H9 (cell line): ENCODE data around the gene CFAP141. TPM values are rescaled to one million over a fixed set of nuclear protein-coding genes. Genes with fewer than 3 reads are reported as not detected.

Experiments used
- DNase-seq: peaks from one replicate; pipeline ENCODE4 v3.0.0-alpha.2; 2017
- H2AFZ ChIP-seq: one replicate; pipeline ENCODE4 v1.6.1; 2013; ENCODE audit warnings: mild to moderate bottlenecking, low read length, control low read depth, moderate library complexity
- H2AK5ac ChIP-seq: 2 replicates; pipeline ENCODE4 v1.6.1; 2013; ENCODE audit warnings: low read length, control low read depth, mixed read lengths; ENCODE audit not compliant: insufficient read length
- H2BK120ac ChIP-seq: one replicate; pipeline ENCODE4 v1.6.1; 2013; ENCODE audit warnings: low read depth, mild to moderate bottlenecking, low read length, control low read depth, inconsistent platforms; ENCODE audit not compliant: poor library complexity, severe bottlenecking
- H2BK12ac ChIP-seq: 2 replicates; pipeline ENCODE4 v1.6.1; 2013; ENCODE audit warnings: low read length, control low read depth, mixed read lengths, low read depth; ENCODE audit not compliant: insufficient read length
- H2BK15ac ChIP-seq: 2 replicates; pipeline ENCODE4 v1.6.1; 2013; ENCODE audit warnings: low read depth, low read length, control low read depth
- H2BK20ac ChIP-seq: one replicate; pipeline ENCODE4 v1.6.1; 2013; ENCODE audit warnings: low read depth, mild to moderate bottlenecking, low read length, control low read depth, inconsistent platforms; ENCODE audit not compliant: poor library complexity, severe bottlenecking
- H2BK5ac ChIP-seq: 2 replicates; pipeline ENCODE4 v1.6.1; 2013; ENCODE audit warnings: low read length, control low read depth, mixed read lengths; ENCODE audit not compliant: insufficient read length
- H3K14ac ChIP-seq: 2 replicates; pipeline ENCODE4 v1.6.1; 2013; ENCODE audit warnings: low read length, control low read depth; ENCODE audit not compliant: insufficient read depth
- H3K18ac ChIP-seq: 2 replicates; pipeline ENCODE4 v1.6.1; 2013; ENCODE audit warnings: low read depth, mild to moderate bottlenecking, mixed read lengths, low read length, control low read depth; ENCODE audit not compliant: insufficient read length
- H3K23ac ChIP-seq: 2 replicates; pipeline ENCODE4 v1.6.1; 2013; ENCODE audit warnings: low read length, control low read depth, mixed read lengths, low read depth; ENCODE audit not compliant: insufficient read length
- H3K23me2 ChIP-seq: 2 replicates; pipeline ENCODE4 v1.6.1; 2013; ENCODE audit warnings: low read depth, mild to moderate bottlenecking, mixed read lengths, low read length, control low read depth; ENCODE audit not compliant: insufficient read length, poor library complexity, severe bottlenecking
- H3K27ac ChIP-seq: 2 replicates; pipeline ENCODE4 v1.5.1; 2013; ENCODE audit warnings: low read length, control low read depth, mixed read lengths, low read depth; ENCODE audit not compliant: insufficient read length
- H3K27me3 ChIP-seq: 2 replicates; pipeline ENCODE4 v1.6.1; 2013; ENCODE audit warnings: low read length, control low read depth, inconsistent platforms; ENCODE audit not compliant: insufficient read depth
- H3K4ac ChIP-seq: 2 replicates; pipeline ENCODE4 v1.6.1; 2013; ENCODE audit warnings: low read depth, mild to moderate bottlenecking, control low read depth, inconsistent platforms, low read length, moderate library complexity
- H3K4me1 ChIP-seq: 2 replicates; pipeline ENCODE4 v1.6.1; 2013; ENCODE audit warnings: low read length, control low read depth, inconsistent platforms; ENCODE audit not compliant: insufficient read depth
- H3K4me2 ChIP-seq: 2 replicates; pipeline ENCODE4 v1.6.1; 2013; ENCODE audit warnings: low read length, control low read depth, mixed read lengths; ENCODE audit not compliant: insufficient read length, insufficient read depth
- H3K56ac ChIP-seq: 2 replicates; pipeline ENCODE4 v1.6.1; 2013; ENCODE audit warnings: low read depth, mild to moderate bottlenecking, mixed read lengths, low read length, control low read depth; ENCODE audit not compliant: insufficient read length
- H3K79me1 ChIP-seq: 2 replicates; pipeline ENCODE4 v1.6.1; 2013; ENCODE audit warnings: low read depth, mild to moderate bottlenecking, moderate library complexity, low read length, control low read depth, inconsistent platforms; ENCODE audit not compliant: insufficient read depth, poor library complexity, severe bottlenecking
- H3K79me2 ChIP-seq: 2 replicates; pipeline ENCODE4 v1.6.1; 2013; ENCODE audit warnings: low read length, control low read depth, inconsistent platforms; ENCODE audit not compliant: insufficient read depth
- H3K9ac ChIP-seq: 2 replicates; pipeline ENCODE4 v1.6.1; 2013; ENCODE audit warnings: low read length, control low read depth, mixed read lengths; ENCODE audit not compliant: insufficient read length; ENCODE audit errors: extremely low read depth
- H3K9me3 ChIP-seq: one replicate; pipeline ENCODE4 v1.6.1; 2013; ENCODE audit warnings: low read depth, low read length, inconsistent platforms; ENCODE audit not compliant: control insufficient read depth
- H3T11ph ChIP-seq: one replicate; pipeline ENCODE4 v1.6.1; 2013; ENCODE audit warnings: mild to moderate bottlenecking, low read length, control low read depth, inconsistent platforms
- H4K20me1 ChIP-seq: one replicate; pipeline ENCODE4 v1.6.1; 2013; ENCODE audit not compliant: control insufficient read depth, insufficient read length, insufficient read depth
- H4K5ac ChIP-seq: 2 replicates; pipeline ENCODE4 v1.6.1; 2013; ENCODE audit warnings: low read depth, mild to moderate bottlenecking, mixed read lengths, low read length, control low read depth; ENCODE audit not compliant: insufficient read length
- H4K8ac ChIP-seq: replicated peaks from 2 replicates; pipeline ENCODE4 v1.6.1; 2013; ENCODE audit warnings: low read length, control low read depth, mixed read lengths, low read depth; ENCODE audit not compliant: insufficient read length
- H4K91ac ChIP-seq: 2 replicates; pipeline ENCODE4 v1.6.1; 2013; ENCODE audit warnings: low read depth, mild to moderate bottlenecking, moderate library complexity, mixed read lengths, low read length, control low read depth; ENCODE audit not compliant: insufficient read length
- H3K27ac Mint-ChIP-seq, 3 experiments: 2 replicates in 2 of 3; 3 replicates in 1 of 3; pipeline ENCODE4 v1.8.0; 2020 to 2021; ENCODE audit warnings: mixed read lengths in 3 of 3, mild to moderate bottlenecking in 1 of 3, moderate library complexity in 1 of 3
- H3K27me3 Mint-ChIP-seq: 2 replicates; pipeline ENCODE4 v1.8.0; 2021; ENCODE audit warnings: low read depth, mild to moderate bottlenecking, moderate library complexity, mixed read lengths
- H3K36me3 Mint-ChIP-seq, 3 experiments: 2 replicates in 2 of 3; 3 replicates in 1 of 3; pipeline ENCODE4 v1.8.0; 2020 to 2021; ENCODE audit warnings: low read depth in 3 of 3, mixed read lengths in 3 of 3; ENCODE audit not compliant: insufficient read depth in 1 of 3
- H3K4me1 Mint-ChIP-seq, 2 experiments: 2 replicates each; pipeline ENCODE4 v1.8.0; 2020; ENCODE audit warnings: mixed read lengths in 2 of 2
- H3K4me3 Mint-ChIP-seq, 2 experiments: 2 replicates in 1 of 2; 3 replicates in 1 of 2; pipeline ENCODE4 v1.8.0; 2020 to 2021; ENCODE audit warnings: mild to moderate bottlenecking in 2 of 2, mixed read lengths in 2 of 2, moderate library complexity in 1 of 2
- H3K9me3 Mint-ChIP-seq, 2 experiments: 2 replicates in 1 of 2; 3 replicates in 1 of 2; pipeline ENCODE4 v1.8.0; 2020; ENCODE audit warnings: mild to moderate bottlenecking in 2 of 2, mixed read lengths in 2 of 2, moderate library complexity in 1 of 2
- CTCF ChIP-seq: fragments of 200-600 bp; sonication (generic); conservative IDR thresholded peaks from 3 replicates; pipeline ENCODE4 v1.8.0; 2021; ENCODE audit warnings: antibody characterized with exemption, mild to moderate bottlenecking
- WGBS: extraction: QIAGEN DNeasy Blood & Tissue Kit; methylation state at CpG from one replicate; pipeline ENCODE4 v1.1.7; 2013; ENCODE audit warnings: missing lambda C conversion rate, low lambda C conversion rate, mixed read lengths; ENCODE audit not compliant: insufficient read length; ENCODE audit errors: extremely low coverage; 5-methylcytosine and 5-hydroxymethylcytosine counted together
- total RNA-seq: library from RNA; stranded (reverse); gene quantifications from 2 replicates; pipeline ENCODE4 v1.2.1, GENCODE V29; 2021

Gene CFAP141
- total RNA-seq, 1 experiment from 2014 or later, result not detected

GRCh38 chr1:154221278-154222001, 15.3 kb upstream of the CFAP141 start:
- peak overlapping the region; percentile 95 to 96 for H3K4me3 Mint-ChIP-seq

More at GRCh38 chr1:154221278-154222001, 15.3 kb upstream of the CFAP141 start:
- Histone ChIP-seq H2BK12ac (no peak overlapping the region), H3K56ac (no peak overlapping the region), H4K91ac (no peak overlapping the region), H3K9ac (peak overlapping the region; percentile 99), H3K27me3 (no peaks in the 10 kb centered on the region), H2BK5ac (no peak overlapping the region), H2BK120ac (no peak overlapping the region), H2AK5ac (no peak overlapping the region), H3K14ac (peak overlapping the region; percentile 94), H3K79me2 (peaks cover 54% of the 10 kb centered on the region), H4K5ac (no peak overlapping the region), H3K18ac (peak overlapping the region; percentile 86), H4K20me1 (no peaks in the 10 kb centered on the region), H2BK15ac (no peak overlapping the region), H2AFZ (no peak overlapping the region), H2BK20ac (no peak overlapping the region), H3K27ac (no peak overlapping the region), H3K4me1 (peaks cover 2% of the 10 kb centered on the region; the same call in 1 of the 2 replicates), H3K23ac (no peak overlapping the region), H3K23me2 (peaks cover 14% of the 10 kb centered on the region), H3K79me1 (peaks cover 5% of the 10 kb centered on the region), H3K4me2 (peak overlapping the region; percentile 84), H3K9me3 (no peaks in the 10 kb centered on the region), H3K4ac (no peak overlapping the region), H3T11ph (no peak overlapping the region), H4K8ac (no peak overlapping the region)
- Mint-ChIP-seq H3K27me3 (no peaks in the 10 kb centered on the region), H3K9me3 (peaks cover 0 to 5% of the 10 kb centered on the region in 2 experiments; a peak in 1 of 5 replicates), H3K27ac (peak overlapping the region; percentile 94 to 98 (median 95)), H3K36me3 (peaks cover 49 to 73% (median 62%) of the 10 kb centered on the region in 3 experiments), H3K4me1 (peaks cover 37 to 42% of the 10 kb centered on the region in 2 experiments)
- WGBS, result no CpG with 5 or more reads among the region's 28 CpGs
- peak; percentile 41 for DNase-seq
- TF ChIP-seq CTCF, result no peak
